Fibroblast of lung (primary cell): ENCODE data around the gene MMD. TPM values are rescaled to one million over a fixed set of nuclear protein-coding genes. Genes with fewer than 3 reads are reported as not detected.

Source experiments
- DNase-seq, 2 donors: peaks; one replicate each; pipeline versions ENCODE4 v3.0.0 to v3.0.0-alpha.2; 2010; ENCODE audit warnings: low read depth in 2 of 2
- H2AFZ ChIP-seq: 2 replicates; pipeline ENCODE4 v1.5.1; 2012; ENCODE audit warnings: low read length, control low read depth, inconsistent platforms
- H3K27ac ChIP-seq: 2 replicates; pipeline ENCODE4 v1.5.1; 2011; ENCODE audit warnings: low read length, control low read depth; ENCODE audit not compliant: insufficient read depth
- H3K27me3 ChIP-seq: 2 replicates; pipeline ENCODE4 v1.5.1; 2011; ENCODE audit warnings: mild to moderate bottlenecking, low read length; ENCODE audit not compliant: control insufficient read depth, insufficient read depth
- H3K36me3 ChIP-seq: 2 replicates; pipeline ENCODE4 v1.5.1; 2011; ENCODE audit warnings: low read length; ENCODE audit not compliant: control insufficient read depth, insufficient read depth
- H3K4me1 ChIP-seq: 2 replicates; pipeline ENCODE4 v1.5.1; 2011; ENCODE audit warnings: low read length; ENCODE audit not compliant: control insufficient read depth, insufficient read depth; ENCODE audit errors: extremely low read depth
- H3K4me2 ChIP-seq: 2 replicates; pipeline ENCODE4 v1.5.1; 2011; ENCODE audit warnings: low read length, control low read depth; ENCODE audit not compliant: insufficient read depth; ENCODE audit errors: extremely low read depth
- H3K4me3 ChIP-seq, 4 experiments: fragments of 200-600 bp in 1 of 4; sonication (generic) in 1 of 4; replicated peaks in 1 of 4; 2 replicates each; pipeline ENCODE4 v1.5.1; 2011 to 2016; ENCODE audit warnings: low read length in 4 of 4, low read depth in 3 of 4, mild to moderate bottlenecking in 3 of 4, control low read depth in 2 of 4, inconsistent platforms in 1 of 4, mixed read lengths in 1 of 4; ENCODE audit not compliant: insufficient read depth in 1 of 4; ENCODE audit errors: control extremely low read depth in 1 of 4
- H3K79me2 ChIP-seq: 2 replicates; pipeline ENCODE4 v1.5.1; 2012; ENCODE audit warnings: mild to moderate bottlenecking, low read length, inconsistent platforms; ENCODE audit not compliant: control insufficient read depth, insufficient read depth
- H3K9ac ChIP-seq: 2 replicates; pipeline ENCODE4 v1.5.1; 2011; ENCODE audit warnings: mild to moderate bottlenecking, low read length, control low read depth; ENCODE audit not compliant: insufficient read depth
- H3K9me3 ChIP-seq: 2 replicates; pipeline ENCODE4 v1.5.1; 2012; ENCODE audit warnings: low read depth, low read length; ENCODE audit not compliant: control insufficient read depth, insufficient read depth
- H4K20me1 ChIP-seq: 2 replicates; pipeline ENCODE4 v1.5.1; 2011; ENCODE audit warnings: low read length; ENCODE audit not compliant: control insufficient read depth, insufficient read depth; ENCODE audit errors: extremely low read depth
- EZH2 ChIP-seq: IDR thresholded peaks from 2 replicates; pipeline ENCODE4 v1.5.1; 2012; ENCODE audit warnings: low read length, control low read depth, mild to moderate bottlenecking; ENCODE audit errors: missing control alignments
- polyA plus RNA-seq, 2 donors: library from polyadenylated mRNA; depleted of rRNA in 1 of 2; stranded (reverse) in 1 of 2; unstranded in 1 of 2; fragments of >200 nt; gene quantifications; 2 replicates each; pipeline ENCODE4 v1.2.1, GENCODE V29; 2011 to 2012; ENCODE audit warnings: missing spikeins in 1 of 2
- total RNA-seq: library from RNA; depleted of rRNA; stranded (reverse); fragments of >200 nt; gene quantifications from 2 replicates; pipeline ENCODE4 v1.2.1, GENCODE V29; 2014
- TF ChIP-seq, protein P1 (sequence below), 2 donors: IDR thresholded peaks in 1 of 2; conservative IDR thresholded peaks in 1 of 2; 1 replicate in 1 of 2; 2 replicates in 1 of 2; pipeline ENCODE4 v1.5.1; 2011 to 2012; ENCODE audit warnings: low read length in 2 of 2, control low read depth in 1 of 2, inconsistent platforms in 1 of 2, low read depth in 1 of 2, mild to moderate bottlenecking in 1 of 2

MMD gene
- total and polyA plus RNA-seq, 2 donors (not counting 1 experiment from before 2014, with no cell fraction given): 16.0 to 36.3 TPM

DNA sequence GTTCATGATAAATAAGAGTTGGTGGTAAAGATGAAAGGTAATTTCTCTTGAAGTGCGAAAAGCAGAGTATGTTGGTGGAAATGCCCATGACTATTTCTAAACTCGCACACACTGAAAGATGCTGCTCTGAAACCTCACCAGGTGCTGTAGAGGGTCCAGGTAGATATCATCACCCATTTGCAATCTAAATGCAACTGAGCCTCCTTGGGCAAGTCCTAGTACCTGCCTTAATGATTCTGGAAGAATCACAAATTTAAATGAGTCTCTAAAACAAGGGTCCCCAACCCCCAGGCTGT lies 5.9 kb upstream of the MMD start:
- Histone ChIP-seq H4K20me1 (no peaks in the 10 kb centered on the region), H3K36me3 (no peaks in the 10 kb centered on the region), H3K9me3 (no peaks in the 10 kb centered on the region), H3K27ac (no peak overlapping the region), H3K4me1 (peaks cover 4% of the 10 kb centered on the region), H2AFZ (no peak overlapping the region), H3K4me2 (no peak overlapping the region), H3K79me2 (no peaks in the 10 kb centered on the region), H3K4me3 (no peak overlapping the region), H3K9ac (no peak overlapping the region), H3K27me3 (no peaks in the 10 kb centered on the region)
- no peak for DNase-seq
- TF ChIP-seq, protein P1, sequence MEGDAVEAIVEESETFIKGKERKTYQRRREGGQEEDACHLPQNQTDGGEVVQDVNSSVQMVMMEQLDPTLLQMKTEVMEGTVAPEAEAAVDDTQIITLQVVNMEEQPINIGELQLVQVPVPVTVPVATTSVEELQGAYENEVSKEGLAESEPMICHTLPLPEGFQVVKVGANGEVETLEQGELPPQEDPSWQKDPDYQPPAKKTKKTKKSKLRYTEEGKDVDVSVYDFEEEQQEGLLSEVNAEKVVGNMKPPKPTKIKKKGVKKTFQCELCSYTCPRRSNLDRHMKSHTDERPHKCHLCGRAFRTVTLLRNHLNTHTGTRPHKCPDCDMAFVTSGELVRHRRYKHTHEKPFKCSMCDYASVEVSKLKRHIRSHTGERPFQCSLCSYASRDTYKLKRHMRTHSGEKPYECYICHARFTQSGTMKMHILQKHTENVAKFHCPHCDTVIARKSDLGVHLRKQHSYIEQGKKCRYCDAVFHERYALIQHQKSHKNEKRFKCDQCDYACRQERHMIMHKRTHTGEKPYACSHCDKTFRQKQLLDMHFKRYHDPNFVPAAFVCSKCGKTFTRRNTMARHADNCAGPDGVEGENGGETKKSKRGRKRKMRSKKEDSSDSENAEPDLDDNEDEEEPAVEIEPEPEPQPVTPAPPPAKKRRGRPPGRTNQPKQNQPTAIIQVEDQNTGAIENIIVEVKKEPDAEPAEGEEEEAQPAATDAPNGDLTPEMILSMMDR (conservative IDR thresholded peaks at IDR 0.05 in 1 of 2, IDR thresholded peaks at IDR 0.05 in 1 of 2; ENCODE audit: low read depth in 1 of 2, low read length in 2 of 2): no peak
- TF ChIP-seq EZH2: no peak

DNA sequence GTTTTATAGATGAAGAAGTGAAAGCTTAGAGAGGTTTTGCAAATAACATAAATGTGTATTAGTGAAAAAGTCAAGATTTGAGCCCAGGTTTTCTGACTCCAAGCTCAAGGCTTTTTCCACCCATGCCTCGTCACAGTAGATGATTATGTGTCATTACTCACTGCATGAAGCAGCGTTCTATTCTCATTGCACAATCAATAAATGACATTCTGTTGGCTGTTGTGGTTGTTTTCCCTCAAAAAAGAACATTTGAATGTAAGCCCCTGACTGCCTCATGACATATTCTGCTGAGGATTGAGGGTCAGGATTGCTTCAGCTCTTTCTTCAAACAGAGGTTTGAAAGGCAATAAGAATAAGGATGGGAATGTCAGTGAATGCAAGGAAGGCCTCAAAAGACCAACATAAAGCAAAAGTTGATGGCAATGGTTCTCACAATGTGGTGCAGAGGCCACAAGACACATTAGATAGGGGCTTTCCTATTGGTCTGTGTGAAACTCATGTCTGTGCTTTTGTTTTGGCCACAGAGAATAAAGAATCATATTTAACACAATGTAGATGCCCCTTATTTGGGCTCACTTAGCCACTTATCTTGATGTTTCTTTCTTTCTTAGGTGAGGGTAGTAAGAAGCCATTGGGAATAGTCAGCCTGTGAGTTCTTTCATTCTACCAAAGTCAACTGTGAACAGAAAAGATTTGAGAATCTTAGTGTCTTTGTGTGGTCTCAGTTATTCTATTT lies 5.4 kb upstream of the MMD start:
- Histone ChIP-seq H3K9ac (no peak overlapping the region), H4K20me1 (no peaks in the 10 kb centered on the region), H3K36me3 (no peaks in the 10 kb centered on the region), H2AFZ (no peak overlapping the region), H3K4me2 (no peak overlapping the region), H3K4me1 (peaks cover 6% of the 10 kb centered on the region), H3K4me3 (no peak overlapping the region), H3K27me3 (no peaks in the 10 kb centered on the region), H3K27ac (no peak overlapping the region), H3K9me3 (no peaks in the 10 kb centered on the region), H3K79me2 (no peaks in the 10 kb centered on the region)
- peak in 1 of 2 donors; percentile 93 for DNase-seq
- TF ChIP-seq, protein P1 (conservative IDR thresholded peaks at IDR 0.05 in 1 of 2, IDR thresholded peaks at IDR 0.05 in 1 of 2; ENCODE audit: low read depth in 1 of 2, low read length in 2 of 2): no peak
- TF ChIP-seq EZH2: no peak

DNA sequence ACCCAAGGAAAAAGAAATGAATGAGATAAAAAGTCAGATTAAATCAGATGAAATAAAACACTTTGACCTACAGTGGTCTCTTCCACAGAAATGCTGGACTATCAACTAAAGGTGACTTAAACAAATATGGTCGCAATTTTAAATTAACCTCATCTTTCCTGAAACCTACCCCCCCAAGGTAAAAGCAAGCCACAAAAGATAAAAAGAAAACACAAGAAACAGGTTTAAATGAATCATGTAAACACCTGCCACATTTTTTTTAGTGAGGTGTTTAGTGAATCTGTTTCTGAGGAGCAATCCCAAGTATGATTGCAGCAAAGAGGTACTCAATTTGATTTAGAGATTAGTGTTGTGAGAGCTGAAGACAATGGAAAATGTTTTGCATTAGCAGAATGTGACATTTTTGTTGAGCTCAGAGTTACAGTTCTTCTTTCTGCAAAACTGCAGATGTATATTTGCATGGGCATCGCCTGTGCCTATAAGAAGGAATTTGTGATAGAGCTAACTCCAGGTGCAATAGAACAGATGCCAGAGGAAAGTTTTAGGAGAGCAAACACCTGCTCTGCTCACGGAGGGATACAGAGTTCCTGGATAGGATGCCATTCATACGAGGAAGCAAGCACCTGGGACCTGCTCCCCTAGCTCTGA lies 3.4 kb upstream of the MMD start:
- Histone ChIP-seq H3K27me3 (no peaks in the 10 kb centered on the region), H3K9ac (no peak overlapping the region), H3K27ac (no peak overlapping the region), H2AFZ (no peak overlapping the region), H3K4me3 (no peak overlapping the region), H3K4me2 (no peak overlapping the region), H3K36me3 (no peaks in the 10 kb centered on the region), H3K4me1 (peaks cover 4% of the 10 kb centered on the region), H3K9me3 (no peaks in the 10 kb centered on the region), H3K79me2 (peaks cover 6% of the 10 kb centered on the region), H4K20me1 (no peaks in the 10 kb centered on the region)
- DNase-seq: no peak
- no peak for TF ChIP-seq EZH2
- TF ChIP-seq, protein P1 (conservative IDR thresholded peaks at IDR 0.05 in 1 of 2, IDR thresholded peaks at IDR 0.05 in 1 of 2; ENCODE audit: low read depth in 1 of 2, low read length in 2 of 2): no peak
